Breast epithelium (tissue), 3 donors: Measurements from ENCODE around the gene NCAM2.

Source experiments
- POLR2A ChIP-seq: fragments of 450-650 bp; IDR thresholded peaks from one replicate; pipeline ENCODE4 v1.6.1; 2016; ENCODE audit warnings: antibody characterized with exemption, mild to moderate bottlenecking, moderate library complexity
- POLR2AphosphoS5 ChIP-seq, 3 donors: sonication (generic); formaldehyde crosslinking; IDR thresholded peaks; one replicate each; pipeline ENCODE4 v1.6.1; 2017; ENCODE audit warnings: antibody characterized with exemption in 3 of 3
- TF ChIP-seq, protein P1 (sequence below), 3 donors: fragments of 450-650 bp; IDR thresholded peaks; one replicate each; pipeline ENCODE4 v1.5.1; 2016 to 2017; ENCODE audit warnings: antibody characterized with exemption in 3 of 3, mild to moderate bottlenecking in 3 of 3, moderate library complexity in 3 of 3

GRCh38 chr21:20994790-20995189, 3.4 kb upstream of the NCAM2 start:
- TF ChIP-seq, protein P1, sequence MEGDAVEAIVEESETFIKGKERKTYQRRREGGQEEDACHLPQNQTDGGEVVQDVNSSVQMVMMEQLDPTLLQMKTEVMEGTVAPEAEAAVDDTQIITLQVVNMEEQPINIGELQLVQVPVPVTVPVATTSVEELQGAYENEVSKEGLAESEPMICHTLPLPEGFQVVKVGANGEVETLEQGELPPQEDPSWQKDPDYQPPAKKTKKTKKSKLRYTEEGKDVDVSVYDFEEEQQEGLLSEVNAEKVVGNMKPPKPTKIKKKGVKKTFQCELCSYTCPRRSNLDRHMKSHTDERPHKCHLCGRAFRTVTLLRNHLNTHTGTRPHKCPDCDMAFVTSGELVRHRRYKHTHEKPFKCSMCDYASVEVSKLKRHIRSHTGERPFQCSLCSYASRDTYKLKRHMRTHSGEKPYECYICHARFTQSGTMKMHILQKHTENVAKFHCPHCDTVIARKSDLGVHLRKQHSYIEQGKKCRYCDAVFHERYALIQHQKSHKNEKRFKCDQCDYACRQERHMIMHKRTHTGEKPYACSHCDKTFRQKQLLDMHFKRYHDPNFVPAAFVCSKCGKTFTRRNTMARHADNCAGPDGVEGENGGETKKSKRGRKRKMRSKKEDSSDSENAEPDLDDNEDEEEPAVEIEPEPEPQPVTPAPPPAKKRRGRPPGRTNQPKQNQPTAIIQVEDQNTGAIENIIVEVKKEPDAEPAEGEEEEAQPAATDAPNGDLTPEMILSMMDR (IDR thresholded peaks at IDR 0.05) = no peak
- TF ChIP-seq POLR2AphosphoS5 (IDR thresholded peaks at IDR 0.05) (no peak), POLR2A (no peak)
